ENCODE results near the gene TOPBP1. TPM values are rescaled to one million over a fixed set of nuclear protein-coding genes. Genes with fewer than 3 reads are reported as not detected.

The TOPBP1 gene
- total and polyA plus RNA-seq, 2 of the 4 experiments (the other 2 are of a cell fraction) = 19.5 to 50.5 TPM

DNA sequence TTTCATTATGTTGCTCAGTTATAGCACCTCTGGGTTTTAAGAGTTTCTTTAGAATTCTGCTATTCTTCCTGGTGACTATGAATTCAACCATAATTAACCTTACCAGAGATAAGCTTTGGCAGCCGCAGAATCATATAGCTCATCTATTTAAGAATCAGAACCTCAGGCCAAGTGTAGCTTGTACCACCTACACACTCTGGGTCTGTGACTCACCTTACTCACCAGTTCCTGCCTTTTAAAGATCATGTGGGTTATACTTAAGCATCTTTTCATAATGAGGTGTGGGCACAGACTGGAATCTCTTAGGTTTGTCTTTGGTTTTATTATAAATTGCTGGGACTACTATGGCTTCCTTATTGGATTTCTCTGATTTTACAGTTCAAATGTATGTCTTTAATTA is 66.4 kb downstream of the TOPBP1 start:
- H3K23ac ChIP-seq (ENCODE audit: low read depth, low read length) = no peak overlapping the region
- dilution Hi-C loops (cut with HindIII; ENCODE audit: low sequenced_read_pairs, unreplicated experiment) = no loop called here
- H3K56ac ChIP-seq (ENCODE audit: extremely low read depth, insufficient read depth, low read length) = no peak overlapping the region
- H2BK20ac ChIP-seq (ENCODE audit: low read depth, low read length) = no peak overlapping the region
- no peaks in the 10 kb centered on the region for H3K9me3 ChIP-seq (ENCODE audit: control insufficient read depth, insufficient read depth, low read length)
- H3K9ac ChIP-seq (ENCODE audit: low read depth, low read length) = no peak overlapping the region
- no peaks in the 10 kb centered on the region for H3K27me3 ChIP-seq (ENCODE audit: control insufficient read depth, insufficient read depth, low read length)
- ATAC-seq (ENCODE audit: low read depth) (peak; percentile 6; the same call in 1 of the 2 replicates), DNase-seq (peak; percentile 65)
- TF ChIP-seq FOS (IDR thresholded peaks at IDR 0.05; ENCODE audit: low read depth, low read length) (no peak), MAFK (IDR thresholded peaks at IDR 0.05; ENCODE audit: low read depth, low read length) (no peak), MAZ (IDR thresholded peaks at IDR 0.05; ENCODE audit: borderline replicate concordance, low read depth, low read length) (no peak), POLR2A (IDR thresholded peaks at IDR 0.05; ENCODE audit: low read depth, low read length) (no peak), RCOR1 (IDR thresholded peaks at IDR 0.05; ENCODE audit: insufficient replicate concordance, low read length) (no peak), CEBPB (IDR thresholded peaks at IDR 0.05; ENCODE audit: low read depth, low read length) (no peak), NFE2L2 (IDR thresholded peaks at IDR 0.05; ENCODE audit: low read depth, low read length) (no peak), RFX5 (IDR thresholded peaks at IDR 0.05; ENCODE audit: low read depth, low read length) (no peak), CHD1 (IDR thresholded peaks at IDR 0.05; ENCODE audit: low read depth, low read length) (no peak)
- TF ChIP-seq, protein P1, sequence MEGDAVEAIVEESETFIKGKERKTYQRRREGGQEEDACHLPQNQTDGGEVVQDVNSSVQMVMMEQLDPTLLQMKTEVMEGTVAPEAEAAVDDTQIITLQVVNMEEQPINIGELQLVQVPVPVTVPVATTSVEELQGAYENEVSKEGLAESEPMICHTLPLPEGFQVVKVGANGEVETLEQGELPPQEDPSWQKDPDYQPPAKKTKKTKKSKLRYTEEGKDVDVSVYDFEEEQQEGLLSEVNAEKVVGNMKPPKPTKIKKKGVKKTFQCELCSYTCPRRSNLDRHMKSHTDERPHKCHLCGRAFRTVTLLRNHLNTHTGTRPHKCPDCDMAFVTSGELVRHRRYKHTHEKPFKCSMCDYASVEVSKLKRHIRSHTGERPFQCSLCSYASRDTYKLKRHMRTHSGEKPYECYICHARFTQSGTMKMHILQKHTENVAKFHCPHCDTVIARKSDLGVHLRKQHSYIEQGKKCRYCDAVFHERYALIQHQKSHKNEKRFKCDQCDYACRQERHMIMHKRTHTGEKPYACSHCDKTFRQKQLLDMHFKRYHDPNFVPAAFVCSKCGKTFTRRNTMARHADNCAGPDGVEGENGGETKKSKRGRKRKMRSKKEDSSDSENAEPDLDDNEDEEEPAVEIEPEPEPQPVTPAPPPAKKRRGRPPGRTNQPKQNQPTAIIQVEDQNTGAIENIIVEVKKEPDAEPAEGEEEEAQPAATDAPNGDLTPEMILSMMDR (conservative IDR thresholded peaks at IDR 0.05; ENCODE audit: low read depth, low read length) = no peak
- no peak overlapping the region for H4K8ac ChIP-seq (ENCODE audit: low read depth in 2 of 2, low read length in 2 of 2)
- no peak overlapping the region for H2BK15ac ChIP-seq (ENCODE audit: low read depth, low read length)
- no peak overlapping the region for H4K5ac ChIP-seq (ENCODE audit: low read depth, low read length)
- in situ Hi-C loops (cut with MboI; ENCODE audit: low sequenced_read_pairs) = no loop called here
- H3K79me1 ChIP-seq (ENCODE audit: low read depth in 1 of 2, low read length in 2 of 2) = no peaks in the 10 kb centered on the region; a peak in 2 of 4 replicates
- POLR2A ChIA-PET (ENCODE audit: unreplicated experiment) = no interaction called here
- intact Hi-C loops (cut with micrococcal nuclease) = no loop called here
- BruUV-seq (replicated peaks) = no TSS peak
- peaks cover 2% of the 10 kb centered on the region; the same call in 1 of the 2 replicates for H3K4me1 ChIP-seq (ENCODE audit: control insufficient read depth, insufficient read depth, low read length)
- no peak overlapping the region for H2BK120ac ChIP-seq (ENCODE audit: low read depth, low read length)
- H3K14ac ChIP-seq (replicated peaks; ENCODE audit: low read depth, low read length) = no peak overlapping the region
- H3K4ac ChIP-seq (ENCODE audit: low read depth, low read length) = no peak overlapping the region
- no peak overlapping the region for H2AK5ac ChIP-seq (ENCODE audit: low read depth, low read length)
- H3K4me3 ChIP-seq (ENCODE audit: insufficient read depth, low read depth, low read length) = no peak overlapping the region
- no peak overlapping the region for H4K91ac ChIP-seq (ENCODE audit: insufficient read depth, low read depth, low read length)
- no peak overlapping the region for H2BK5ac ChIP-seq (ENCODE audit: low read depth, low read length, poor library complexity, severe bottlenecking)
- CTCF ChIA-PET = interaction anchor here (0.7 to 1.0 kb wide), 3 partner anchors 16 to 119 kb away, joined by 3 to 4 read pairs (median 4); no protein-coding TSS in a partner anchor
- no peak overlapping the region for H3K27ac ChIP-seq (ENCODE audit: insufficient read depth, low read length)
- no peaks in the 10 kb centered on the region for H3K9me1 ChIP-seq (ENCODE audit: insufficient read depth, low read length)
- H2AK9ac ChIP-seq (replicated peaks; ENCODE audit: low read depth, low read length, poor library complexity) = no peak overlapping the region
- H3K4me2 ChIP-seq (ENCODE audit: low read depth, low read length) = no peak overlapping the region
- peaks cover 5% of the 10 kb centered on the region; the same call in 1 of the 2 replicates for H4K20me1 ChIP-seq (ENCODE audit: insufficient read depth, low read length)
- no peak overlapping the region for H3K18ac ChIP-seq (ENCODE audit: low read depth, low read length)
- WGBS, 2 experiments (ENCODE audit: extremely low coverage in 2 of 2, insufficient read length in 1 of 2) = no CpG with 5 or more reads among the region's 1 CpG
- H2AFZ ChIP-seq (replicated peaks; ENCODE audit: low read length, poor library complexity) = no peak overlapping the region
- 0 out of 2 replicates have a peak, but pooled peaks cover 1% of the 10 kb centered on the region for H3K36me3 ChIP-seq (ENCODE audit: control insufficient read depth, insufficient read depth, low read length)
